ENCODE measurements around the gene CD4. TPM values are rescaled to one million over a fixed set of nuclear protein-coding genes. Genes with fewer than 3 reads are reported as not detected.

CD4 gene
- total RNA-seq, 3 donors from 2014 or later, result 8.9 to 16.5 (median 14.8) TPM

DNA sequence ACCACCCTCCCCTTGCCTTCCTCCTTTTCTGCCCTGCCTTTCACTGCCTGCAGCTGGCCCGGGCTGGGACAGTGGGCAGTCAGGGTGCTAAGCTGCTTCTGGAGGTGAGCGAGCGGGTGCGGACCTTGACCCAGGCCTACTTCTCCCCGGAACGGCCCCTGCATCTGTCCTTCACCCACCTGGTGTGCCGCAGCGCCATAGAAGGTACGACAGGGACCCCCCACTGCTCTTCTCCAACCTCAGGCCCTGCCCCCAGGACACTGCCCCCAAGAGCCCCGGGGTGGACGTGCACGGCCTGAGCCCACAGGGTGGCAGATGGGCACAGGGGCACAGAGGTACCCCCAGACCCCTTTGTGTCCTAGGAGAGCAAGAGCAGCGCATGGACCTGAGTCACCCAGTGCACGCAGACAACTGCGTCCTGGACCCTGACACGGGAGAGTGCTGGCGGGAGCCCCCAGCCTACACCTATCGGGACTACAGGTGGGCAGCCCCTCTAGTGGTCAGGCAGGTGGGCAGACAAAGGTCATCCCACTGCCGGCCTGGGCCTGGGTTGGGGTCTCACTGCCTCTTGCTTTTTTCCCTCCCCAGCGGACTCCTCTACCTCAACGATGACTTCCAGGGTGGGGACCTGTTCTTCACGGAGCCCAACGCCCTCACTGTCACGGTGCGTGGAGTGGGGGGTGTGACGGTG is 48.2 kb downstream of the CD4 start:
- TF ChIP-seq, protein P1, sequence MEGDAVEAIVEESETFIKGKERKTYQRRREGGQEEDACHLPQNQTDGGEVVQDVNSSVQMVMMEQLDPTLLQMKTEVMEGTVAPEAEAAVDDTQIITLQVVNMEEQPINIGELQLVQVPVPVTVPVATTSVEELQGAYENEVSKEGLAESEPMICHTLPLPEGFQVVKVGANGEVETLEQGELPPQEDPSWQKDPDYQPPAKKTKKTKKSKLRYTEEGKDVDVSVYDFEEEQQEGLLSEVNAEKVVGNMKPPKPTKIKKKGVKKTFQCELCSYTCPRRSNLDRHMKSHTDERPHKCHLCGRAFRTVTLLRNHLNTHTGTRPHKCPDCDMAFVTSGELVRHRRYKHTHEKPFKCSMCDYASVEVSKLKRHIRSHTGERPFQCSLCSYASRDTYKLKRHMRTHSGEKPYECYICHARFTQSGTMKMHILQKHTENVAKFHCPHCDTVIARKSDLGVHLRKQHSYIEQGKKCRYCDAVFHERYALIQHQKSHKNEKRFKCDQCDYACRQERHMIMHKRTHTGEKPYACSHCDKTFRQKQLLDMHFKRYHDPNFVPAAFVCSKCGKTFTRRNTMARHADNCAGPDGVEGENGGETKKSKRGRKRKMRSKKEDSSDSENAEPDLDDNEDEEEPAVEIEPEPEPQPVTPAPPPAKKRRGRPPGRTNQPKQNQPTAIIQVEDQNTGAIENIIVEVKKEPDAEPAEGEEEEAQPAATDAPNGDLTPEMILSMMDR (IDR thresholded peaks at IDR 0.05), result no peak
- DNase-seq (no peak), ATAC-seq (no peak)
- no peaks in the 10 kb centered on the region for H3K36me3 ChIP-seq (ENCODE audit: low read depth)
- no peaks in the 10 kb centered on the region for H3K9me3 ChIP-seq
- intact Hi-C loops (cut with DNase I, micrococcal nuclease), result no loop called here
- no peaks in the 10 kb centered on the region for H3K4me1 ChIP-seq (ENCODE audit: low read depth)
- H3K4me3 ChIP-seq, result no peak overlapping the region

DNA sequence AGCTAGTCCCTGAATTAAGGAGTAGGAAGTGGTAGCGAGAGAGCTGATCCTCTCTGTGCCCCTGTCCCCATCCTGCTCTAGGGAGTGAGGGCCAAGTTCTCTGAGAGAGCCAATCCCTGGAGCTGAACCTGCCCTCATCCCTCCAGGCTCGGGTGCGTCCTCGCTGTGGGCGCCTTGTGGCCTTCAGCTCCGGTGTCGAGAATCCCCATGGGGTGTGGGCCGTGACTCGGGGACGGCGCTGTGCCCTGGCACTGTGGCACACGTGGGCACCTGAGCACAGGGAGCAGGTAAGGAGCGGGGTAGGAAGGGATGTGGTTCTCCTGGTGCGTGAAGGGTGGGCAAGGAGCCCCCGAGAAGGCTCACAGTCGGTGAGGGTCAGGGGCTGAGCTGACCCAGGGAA is 49.5 kb downstream of the CD4 start:
- Histone ChIP-seq H3K36me3 (ENCODE audit: low read depth) (no peaks in the 10 kb centered on the region), H3K9me3 (no peaks in the 10 kb centered on the region), H3K4me1 (ENCODE audit: low read depth) (no peaks in the 10 kb centered on the region), H3K4me3 (no peak overlapping the region)
- ATAC-seq (no peak), DNase-seq (no peak)
- TF ChIP-seq, protein P1 (IDR thresholded peaks at IDR 0.05), result no peak
- intact Hi-C loops (cut with DNase I, micrococcal nuclease), result no loop called here

DNA sequence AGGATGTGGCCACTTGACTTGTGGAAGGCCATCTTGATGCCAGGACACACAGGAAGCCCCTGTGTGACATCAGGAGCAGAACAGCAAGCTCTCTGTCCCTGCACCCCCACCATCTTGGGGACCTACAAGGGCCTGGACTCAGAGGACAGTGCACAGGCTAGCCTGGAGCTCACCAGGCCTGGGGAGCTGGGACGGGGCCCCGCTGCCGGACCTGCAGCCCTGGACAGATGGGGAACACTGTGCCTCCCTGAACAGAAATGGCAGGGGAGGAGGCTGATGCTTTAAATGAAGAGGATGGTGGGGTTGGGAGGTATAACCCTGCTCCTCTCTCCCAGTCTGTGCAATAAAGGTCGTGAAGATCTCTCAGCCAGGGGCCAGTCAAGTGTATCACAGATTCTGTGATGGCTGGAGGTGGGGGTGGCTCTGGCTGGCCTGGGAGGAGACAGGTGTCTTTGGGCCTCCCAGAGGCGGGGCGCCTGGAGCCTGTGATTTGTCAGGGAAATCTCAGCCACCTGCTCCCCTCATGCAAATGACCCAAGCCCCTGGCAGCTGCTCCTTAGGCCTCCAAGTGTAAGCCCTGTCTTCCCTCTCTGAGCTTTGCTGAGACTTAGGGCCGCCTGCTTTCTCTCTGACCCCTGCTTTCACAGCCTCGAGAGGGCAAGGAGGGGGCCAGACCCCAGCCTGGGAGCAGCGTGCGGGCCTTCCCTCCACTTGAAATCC is 50.3 kb downstream of the CD4 start:
- H3K36me3 ChIP-seq (ENCODE audit: low read depth), result no peaks in the 10 kb centered on the region

DNA sequence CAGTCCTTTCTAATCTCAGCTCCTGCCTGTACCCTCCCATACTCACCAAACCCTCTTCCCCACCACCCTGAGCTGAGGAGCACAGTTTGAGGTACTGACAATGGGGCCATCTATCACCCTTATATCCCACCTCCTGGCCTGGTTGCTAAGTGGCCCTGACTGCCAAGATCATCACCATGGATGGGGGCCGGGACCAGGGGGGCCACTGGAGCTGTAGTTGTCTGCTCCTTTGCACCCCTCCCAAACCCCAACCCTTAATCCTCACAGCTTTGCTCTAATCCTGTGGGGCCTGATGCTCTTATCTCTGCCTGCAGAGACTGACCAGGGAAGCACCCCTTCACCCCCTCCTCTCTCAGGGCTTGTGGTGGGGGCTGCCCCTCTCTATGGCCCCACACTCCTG is 51.0 kb downstream of the CD4 start:
- TF ChIP-seq, protein P1 (IDR thresholded peaks at IDR 0.05), result no peak
- Histone ChIP-seq H3K36me3 (ENCODE audit: low read depth) (no peaks in the 10 kb centered on the region), H3K9me3 (no peaks in the 10 kb centered on the region), H3K4me3 (no peak overlapping the region), H3K4me1 (ENCODE audit: low read depth) (no peaks in the 10 kb centered on the region)
- DNase-seq (no peak), ATAC-seq (no peak)
- intact Hi-C loops (cut with DNase I, micrococcal nuclease), result no loop called here

More for the DNA sequence above, 50.3 kb downstream of the CD4 start:
- no peak overlapping the region for H3K4me3 ChIP-seq
- H3K4me1 ChIP-seq (ENCODE audit: low read depth), result no peaks in the 10 kb centered on the region
- ATAC-seq (peak; percentile 56), DNase-seq (peak; percentile 34 to 75 (median 52))
- intact Hi-C loops (cut with DNase I, micrococcal nuclease), result no loop called here
- TF ChIP-seq, protein P1 (IDR thresholded peaks at IDR 0.05), result no peak
- H3K9me3 ChIP-seq, result no peaks in the 10 kb centered on the region

DNA sequence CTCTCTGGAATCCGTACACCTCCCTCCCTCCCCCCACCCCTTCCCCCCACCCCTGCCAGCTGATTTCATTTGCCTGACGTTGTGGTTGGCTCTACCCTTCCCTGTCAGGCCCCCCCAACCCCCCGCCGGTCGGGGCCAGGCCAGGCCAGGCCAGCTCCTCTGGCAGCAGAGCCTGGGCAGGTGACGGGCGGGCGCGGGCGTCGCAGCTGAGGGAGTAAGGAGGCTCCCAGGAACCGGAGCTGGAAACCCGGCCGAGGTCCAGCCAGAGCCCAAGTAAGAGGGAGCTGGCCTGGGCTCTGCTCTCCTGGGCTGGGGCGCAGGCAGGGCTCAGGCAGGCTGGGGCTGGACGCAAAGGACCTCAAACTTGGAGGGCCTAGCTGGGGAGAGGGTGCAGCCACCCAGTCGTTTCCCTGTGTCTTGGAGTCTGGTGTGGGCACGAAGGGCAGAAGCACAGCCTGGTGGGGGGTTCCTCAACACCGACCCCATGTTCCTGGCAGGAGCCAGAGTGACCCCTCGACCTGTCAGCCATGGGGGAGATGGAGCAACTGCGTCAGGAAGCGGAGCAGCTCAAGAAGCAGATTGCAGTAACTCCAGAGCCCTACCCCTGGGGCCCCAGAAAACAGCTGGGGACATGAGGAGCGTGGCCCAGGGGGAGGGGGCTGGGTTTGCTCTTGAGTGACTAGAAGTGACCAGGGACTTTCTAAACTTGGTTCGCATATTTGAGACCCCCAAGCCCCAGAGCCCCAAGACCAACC is 51.6 kb downstream of the CD4 start, which contains the start of gene GNB3:
Gene GNB3 (plus strand): TSS at position 165 of the 755 bp plus-strand sequence. CDS start 363 bp downstream, at position 528.
- TF ChIP-seq, protein P1 (IDR thresholded peaks at IDR 0.05), result no peak
- intact Hi-C loops (cut with DNase I, micrococcal nuclease), result no loop called here
- DNase-seq, result peak in 1 of 3 donors; percentile 40
- Histone ChIP-seq H3K4me1 (ENCODE audit: low read depth) (no peaks in the 10 kb centered on the region), H3K4me3 (no peak within 1 kb of the TSS), H3K9me3 (no peaks in the 10 kb centered on the region), H3K36me3 (ENCODE audit: low read depth) (no peaks in the 10 kb centered on the region)
- no peak for ATAC-seq

Measured in mucosa of descending colon (tissue), 3 donors.